Measurements from ENCODE around the gene AKAP5. TPM values are rescaled to one million over a fixed set of nuclear protein-coding genes. Genes with fewer than 3 reads are reported as not detected.
A peak's percentile ranks its signal among the peaks of the same experiment; 100 is the strongest.

The AKAP5 gene
- total RNA-seq, 2 experiments from 2014 or later: 0.89 to 0.99 TPM

DNA sequence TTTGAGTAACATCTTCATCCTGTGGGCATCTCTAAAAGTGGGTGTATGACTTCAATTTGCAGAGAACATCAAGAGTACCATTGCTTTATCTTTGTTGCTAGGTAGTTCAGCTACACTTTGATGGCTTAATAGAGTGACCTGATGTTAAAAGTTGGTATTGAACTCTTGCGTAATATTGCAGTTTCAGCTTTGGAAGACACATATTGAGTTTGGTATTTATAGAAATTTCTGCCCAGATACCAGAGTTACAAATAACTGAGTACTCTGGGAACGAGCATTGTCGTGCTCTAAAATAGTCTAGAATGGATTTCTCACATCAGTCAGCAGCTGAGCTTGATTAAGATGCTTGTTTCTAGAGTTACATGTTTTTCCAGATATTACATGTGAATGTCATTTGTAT is 24.8 kb upstream of the AKAP5 start:
- Mint-ChIP-seq H3K27me3 (no peaks in the 10 kb centered on the region), H3K4me1 (peaks cover 33% of the 10 kb centered on the region), H3K4me3 (no peak overlapping the region), H3K36me3 (ENCODE audit: low read depth) (peaks cover 53% of the 10 kb centered on the region), H3K9me3 (no peaks in the 10 kb centered on the region), H3K27ac (no peak overlapping the region)
- CTCF ChIA-PET: interaction anchor here (1.1 to 1.2 kb wide), 2 partner anchors 14 to 96 kb away, joined by 3 to 5 read pairs; no protein-coding TSS in a partner anchor
- POLR2A ChIA-PET: no interaction called here
- DNase-seq: no peak

DNA sequence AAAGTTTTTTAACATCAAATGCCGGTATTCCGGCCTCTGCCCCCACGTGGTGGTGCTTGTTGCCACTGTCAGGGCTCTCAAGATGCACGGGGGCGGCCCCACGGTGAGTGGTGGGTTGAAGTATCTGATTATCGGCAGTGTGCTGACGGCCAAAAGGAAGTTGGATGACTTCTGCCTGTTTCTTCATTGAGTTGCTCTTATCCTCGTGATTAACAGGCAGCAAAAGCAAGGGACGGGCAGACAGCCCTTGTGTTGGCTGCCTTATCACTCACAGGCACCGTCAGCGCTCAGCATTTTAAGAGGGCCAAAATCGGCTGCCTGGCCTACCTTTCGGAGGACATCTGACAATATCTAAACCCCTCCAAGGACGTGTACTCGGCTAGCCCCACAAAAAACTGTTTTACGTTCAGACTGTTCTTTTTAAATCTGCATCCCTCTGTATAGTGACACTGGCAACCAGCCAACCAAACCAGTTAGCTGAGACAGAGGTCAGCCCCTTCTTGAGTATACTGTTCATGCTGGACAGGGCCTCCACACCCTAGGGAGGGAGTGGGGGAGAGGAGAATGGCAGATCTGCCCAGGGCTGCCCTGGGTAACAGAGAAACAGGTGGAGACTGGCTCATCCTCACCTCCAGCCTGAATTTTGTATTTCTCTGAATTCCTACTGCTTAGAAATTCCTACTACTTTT is 22.9 kb upstream of the AKAP5 start:
- Mint-ChIP-seq H3K4me1 (peaks cover 35% of the 10 kb centered on the region), H3K27ac (no peak overlapping the region), H3K4me3 (no peak overlapping the region), H3K9me3 (no peaks in the 10 kb centered on the region), H3K36me3 (ENCODE audit: low read depth) (peaks cover 55% of the 10 kb centered on the region), H3K27me3 (no peaks in the 10 kb centered on the region)
- no peak for DNase-seq
- ChIA-PET POLR2A (no interaction called here), CTCF (interaction anchor here (0.6 to 1.7 kb wide), 2 partner anchors 12 to 500 kb away, joined by 4 to 5 read pairs; no protein-coding TSS in a partner anchor)

DNA sequence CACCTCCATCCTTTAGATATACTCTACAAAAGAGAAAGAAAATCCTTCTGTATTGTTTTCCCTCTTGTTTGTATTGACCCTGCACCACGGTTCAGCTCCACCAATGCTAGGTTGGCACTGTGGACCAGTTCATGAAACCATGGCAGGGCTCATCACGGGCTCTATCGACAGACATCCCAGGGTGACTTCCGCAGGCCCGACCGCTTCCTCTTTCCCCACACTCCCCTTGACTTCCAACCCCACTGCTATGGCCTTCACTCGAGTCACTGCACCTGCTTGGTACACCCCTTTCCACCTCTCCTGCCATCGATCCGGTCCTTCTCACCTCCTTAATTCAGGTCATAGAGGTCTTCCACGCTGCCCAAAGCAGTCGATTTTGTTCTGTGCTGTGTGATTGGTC is 21.2 kb upstream of the AKAP5 start:
- no peak overlapping the region for H3K27ac Mint-ChIP-seq
- H3K4me1 Mint-ChIP-seq: peaks cover 27% of the 10 kb centered on the region
- CTCF ChIA-PET: interaction anchor here (1.1 to 2.3 kb wide), 6 partner anchors 9 to 21 kb away, joined by 3 to 8 read pairs (median 6); no protein-coding TSS in a partner anchor
- DNase-seq: no peak
- H3K36me3 Mint-ChIP-seq (ENCODE audit: low read depth): peaks cover 50% of the 10 kb centered on the region
- POLR2A ChIA-PET: no interaction called here
- no peaks in the 10 kb centered on the region for H3K27me3 Mint-ChIP-seq
- H3K9me3 Mint-ChIP-seq: no peaks in the 10 kb centered on the region
- no peak overlapping the region for H3K4me3 Mint-ChIP-seq

DNA sequence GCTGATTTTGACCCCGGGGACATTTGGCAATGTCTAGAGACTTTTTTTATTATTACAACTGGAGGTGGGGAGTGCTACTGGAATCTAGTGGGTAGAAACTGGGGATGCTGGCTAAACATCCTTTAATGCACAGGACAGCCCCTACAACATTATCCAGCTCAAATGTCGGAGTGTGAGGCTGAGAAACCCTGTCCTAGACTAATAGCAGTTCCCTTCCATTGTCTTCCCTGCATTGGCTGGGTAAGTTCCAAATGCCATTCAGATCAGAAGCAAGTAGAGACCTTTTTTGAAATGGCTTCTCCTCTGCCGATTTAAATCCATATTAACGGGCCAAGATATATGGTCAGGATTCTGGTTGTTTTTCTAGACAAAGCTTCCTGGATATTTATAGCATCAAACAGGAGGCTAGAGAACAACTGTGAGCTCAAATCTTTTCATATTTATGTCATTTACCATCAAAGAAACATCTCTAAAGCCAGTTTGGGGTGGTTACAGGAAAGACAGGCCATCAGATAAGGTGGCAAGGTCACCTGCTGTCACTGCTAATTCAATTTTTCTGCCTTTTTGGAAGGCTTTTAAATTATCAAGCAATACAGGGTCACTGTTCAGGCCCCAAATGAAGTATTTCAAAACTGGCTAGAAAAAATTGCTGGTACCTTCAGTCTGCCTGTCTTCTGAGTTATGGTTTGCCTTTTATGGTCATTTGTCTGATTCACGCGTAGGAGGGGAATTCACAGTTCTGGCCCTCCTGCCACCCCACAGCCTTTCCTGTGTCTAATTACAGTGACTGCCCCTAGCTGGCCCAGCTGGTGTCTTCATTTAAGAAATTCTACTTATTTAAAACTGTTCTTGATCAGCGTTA is 20.1 kb upstream of the AKAP5 start:
- H3K4me1 Mint-ChIP-seq: peaks cover 26% of the 10 kb centered on the region
- peak overlapping the region; percentile 58 for H3K27ac Mint-ChIP-seq
- H3K9me3 Mint-ChIP-seq: no peaks in the 10 kb centered on the region
- CTCF ChIA-PET: interaction anchor here (0.9 to 2.3 kb wide), 10 partner anchors 8 to 107 kb away, joined by 3 to 8 read pairs (median 3); no protein-coding TSS in a partner anchor
- H3K36me3 Mint-ChIP-seq (ENCODE audit: low read depth): peaks cover 54% of the 10 kb centered on the region
- POLR2A ChIA-PET: no interaction called here
- DNase-seq: no peak
- no peaks in the 10 kb centered on the region for H3K27me3 Mint-ChIP-seq
- H3K4me3 Mint-ChIP-seq: no peak overlapping the region

DNA sequence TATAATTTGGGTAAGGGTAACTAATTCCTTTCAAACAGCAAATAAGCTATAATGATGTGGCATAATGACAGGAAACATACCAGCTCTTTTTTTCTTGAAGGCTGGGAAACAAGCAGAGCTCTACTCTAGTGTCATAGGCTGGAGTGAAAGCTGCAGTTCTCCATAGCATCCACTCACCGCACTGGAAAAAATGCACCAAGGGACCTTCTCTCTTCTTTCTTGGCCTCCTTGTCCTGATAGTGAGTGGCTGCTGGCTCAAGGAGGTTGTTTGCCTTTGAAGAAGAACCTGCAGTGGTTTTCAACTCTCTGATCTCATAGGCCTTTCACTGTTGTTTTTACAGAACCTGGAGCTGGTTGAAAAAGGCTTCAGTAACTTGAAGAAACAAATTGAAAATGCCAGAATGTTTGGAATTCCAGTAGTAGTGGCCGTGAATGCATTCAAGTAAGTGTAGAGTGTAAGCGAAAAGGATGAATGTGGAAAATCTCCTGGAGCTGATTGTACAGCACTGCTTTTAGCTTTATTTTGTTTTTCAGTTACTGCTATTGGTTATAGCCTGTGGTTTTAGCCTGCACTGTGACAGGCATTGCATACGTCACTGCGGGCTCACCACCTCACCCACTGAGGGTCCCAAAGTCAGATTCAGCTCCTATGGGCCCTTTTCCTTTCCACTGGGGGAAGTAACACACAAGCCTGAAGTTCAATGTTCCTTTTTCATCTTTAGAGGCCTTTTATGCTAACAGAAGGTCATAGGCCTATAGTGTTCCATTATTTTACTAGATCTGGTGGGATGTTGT is 17.2 kb upstream of the AKAP5 start:
- POLR2A ChIA-PET: no interaction called here
- H3K27me3 Mint-ChIP-seq: no peaks in the 10 kb centered on the region
- DNase-seq: no peak

DNA sequence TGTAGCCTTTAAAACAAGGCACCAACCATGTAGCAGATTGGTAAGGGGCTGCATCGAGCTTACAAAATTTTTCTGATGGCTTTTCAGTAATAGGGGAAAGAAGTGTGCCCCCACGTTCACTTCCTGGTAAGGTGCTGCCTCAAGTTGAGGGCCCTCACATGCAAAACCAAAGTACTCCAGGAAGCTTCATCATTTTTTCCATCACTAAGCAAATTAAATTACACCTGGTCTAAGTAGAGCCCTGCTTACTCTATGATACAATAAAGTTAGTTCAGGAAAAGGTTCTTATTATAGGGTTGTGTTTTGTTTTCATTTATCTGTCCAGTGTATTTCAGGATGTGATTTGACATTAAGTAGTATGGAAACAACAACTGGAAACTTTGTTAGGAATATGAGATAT is 15.0 kb upstream of the AKAP5 start:
- H3K36me3 Mint-ChIP-seq (ENCODE audit: low read depth): peaks cover 49% of the 10 kb centered on the region

More for the DNA sequence above, 17.2 kb upstream of the AKAP5 start:
- Mint-ChIP-seq H3K4me1 (peaks cover 26% of the 10 kb centered on the region), H3K4me3 (no peak overlapping the region), H3K27ac (no peak overlapping the region), H3K36me3 (ENCODE audit: low read depth) (peaks cover 48% of the 10 kb centered on the region), H3K9me3 (no peaks in the 10 kb centered on the region)
- CTCF ChIA-PET: interaction anchor here (1.0 to 2.9 kb wide), 4 partner anchors 14 to 90 kb away, joined by 3 to 14 read pairs (median 6); no protein-coding TSS in a partner anchor

DNA sequence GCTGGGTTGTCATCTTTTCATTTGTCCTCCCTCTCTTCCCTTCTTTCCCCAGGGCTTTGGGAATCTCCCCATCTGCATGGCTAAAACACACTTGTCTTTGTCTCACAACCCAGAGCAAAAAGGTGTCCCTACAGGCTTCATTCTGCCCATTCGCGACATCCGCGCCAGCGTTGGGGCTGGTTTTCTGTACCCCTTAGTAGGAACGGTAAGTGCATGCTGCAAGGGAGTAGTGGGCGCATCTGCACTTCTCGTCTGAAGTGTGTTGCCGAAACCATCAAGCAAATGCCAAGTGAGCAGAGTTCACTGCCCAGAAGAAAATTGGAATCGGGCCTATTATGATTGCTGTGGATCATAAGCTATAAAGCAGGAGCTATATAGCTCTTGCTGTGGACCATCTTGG is 10.6 kb upstream of the AKAP5 start:
- CTCF ChIA-PET: interaction anchor here (0.6 to 1.0 kb wide), 4 partner anchors 9 to 48 kb away, joined by 3 to 5 read pairs (median 4); no protein-coding TSS in a partner anchor
- DNase-seq: no peak

More for the DNA sequence above, 15.0 kb upstream of the AKAP5 start:
- H3K27me3 Mint-ChIP-seq: no peaks in the 10 kb centered on the region
- peaks cover 15% of the 10 kb centered on the region for H3K4me1 Mint-ChIP-seq
- no peaks in the 10 kb centered on the region for H3K9me3 Mint-ChIP-seq
- POLR2A ChIA-PET: no interaction called here
- no peak for DNase-seq
- CTCF ChIA-PET: interaction anchor here (2.6 to 2.9 kb wide), 2 partner anchors 13 to 20 kb away, joined by 10 to 14 read pairs; no protein-coding TSS in a partner anchor
- H3K4me3 Mint-ChIP-seq: no peak overlapping the region
- no peak overlapping the region for H3K27ac Mint-ChIP-seq

DNA sequence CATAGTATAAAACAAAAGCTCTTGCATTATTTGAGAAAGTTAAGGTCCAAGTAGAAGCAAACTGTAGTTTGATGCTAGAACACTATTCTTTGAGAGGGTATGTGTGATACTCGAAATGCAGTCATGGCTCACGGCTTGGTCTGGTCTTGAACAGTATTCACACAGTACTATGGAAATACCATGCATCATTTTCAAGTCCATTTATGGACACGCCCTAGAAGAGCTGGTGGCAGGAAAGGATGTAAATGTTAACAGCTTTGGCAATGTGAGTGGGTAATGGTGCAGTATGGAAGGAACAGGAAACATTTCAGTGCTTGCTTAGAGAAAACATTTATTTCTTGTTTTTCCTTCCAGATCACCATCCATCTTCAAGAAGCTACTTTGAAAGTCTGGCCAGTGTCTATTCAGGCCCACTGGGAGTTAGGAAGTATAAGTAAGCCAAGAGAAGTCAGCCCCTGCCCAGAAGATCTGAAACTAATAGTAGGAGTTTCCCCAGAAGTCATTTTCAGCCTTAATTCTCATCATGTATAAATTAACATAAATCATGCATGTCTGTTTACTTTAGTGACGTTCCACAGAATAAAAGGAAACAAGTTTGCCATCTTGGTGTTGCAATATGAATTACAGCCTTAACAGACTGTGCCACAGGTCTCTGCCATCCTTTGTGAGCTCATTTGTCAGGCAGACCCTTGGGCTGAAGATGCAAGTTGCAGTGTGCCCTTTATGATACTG is 5.7 kb upstream of the AKAP5 start:
- no peaks in the 10 kb centered on the region for H3K27me3 Mint-ChIP-seq
- ChIA-PET POLR2A (no interaction called here), CTCF (interaction anchor here (1.0 to 1.3 kb wide), 2 partner anchors 37 to 72 kb away, joined by 3 read pairs; no protein-coding TSS in a partner anchor)
- no peak overlapping the region for H3K27ac Mint-ChIP-seq
- H3K4me1 Mint-ChIP-seq: peaks cover 22% of the 10 kb centered on the region
- H3K36me3 Mint-ChIP-seq (ENCODE audit: low read depth): peaks cover 41% of the 10 kb centered on the region
- DNase-seq: no peak
- H3K4me3 Mint-ChIP-seq: no peak overlapping the region
- no peaks in the 10 kb centered on the region for H3K9me3 Mint-ChIP-seq

More for the DNA sequence above, 10.6 kb upstream of the AKAP5 start:
- Mint-ChIP-seq H3K36me3 (ENCODE audit: low read depth) (peaks cover 55% of the 10 kb centered on the region), H3K9me3 (no peaks in the 10 kb centered on the region), H3K27ac (no peak overlapping the region), H3K4me1 (peaks cover 15% of the 10 kb centered on the region), H3K27me3 (no peaks in the 10 kb centered on the region), H3K4me3 (no peak overlapping the region)
- POLR2A ChIA-PET: no interaction called here

DNA sequence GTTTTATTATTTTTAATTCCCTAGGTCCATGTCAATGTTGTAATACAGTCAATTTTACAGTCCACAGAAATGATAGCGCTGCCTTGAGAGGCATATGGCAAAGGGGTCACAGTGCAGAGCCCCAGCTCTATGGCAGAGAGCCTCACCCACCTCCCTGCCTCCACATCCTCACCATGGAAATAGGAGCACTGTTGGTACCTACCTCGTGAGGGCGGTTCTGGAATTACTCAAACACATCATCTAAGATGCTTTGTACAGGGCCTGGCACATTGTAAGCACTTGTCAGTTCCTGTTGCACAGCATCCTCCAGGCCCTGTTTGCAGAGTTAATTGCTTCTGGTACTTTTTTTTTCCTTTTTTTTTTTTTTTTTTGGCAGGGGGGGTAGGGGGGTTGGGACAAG is 4.1 kb upstream of the AKAP5 start:
- CTCF ChIA-PET: interaction anchor here (1.3 to 1.7 kb wide), 2 partner anchors 16 to 37 kb away, joined by 3 to 4 read pairs; no protein-coding TSS in a partner anchor
- no peak overlapping the region for H3K4me3 Mint-ChIP-seq
- no peak for DNase-seq
- POLR2A ChIA-PET: no interaction called here
- peaks cover 31% of the 10 kb centered on the region for H3K4me1 Mint-ChIP-seq
- no peaks in the 10 kb centered on the region for H3K27me3 Mint-ChIP-seq
- no peak overlapping the region for H3K27ac Mint-ChIP-seq
- H3K36me3 Mint-ChIP-seq (ENCODE audit: low read depth): peaks cover 29% of the 10 kb centered on the region
- no peaks in the 10 kb centered on the region for H3K9me3 Mint-ChIP-seq

DNA sequence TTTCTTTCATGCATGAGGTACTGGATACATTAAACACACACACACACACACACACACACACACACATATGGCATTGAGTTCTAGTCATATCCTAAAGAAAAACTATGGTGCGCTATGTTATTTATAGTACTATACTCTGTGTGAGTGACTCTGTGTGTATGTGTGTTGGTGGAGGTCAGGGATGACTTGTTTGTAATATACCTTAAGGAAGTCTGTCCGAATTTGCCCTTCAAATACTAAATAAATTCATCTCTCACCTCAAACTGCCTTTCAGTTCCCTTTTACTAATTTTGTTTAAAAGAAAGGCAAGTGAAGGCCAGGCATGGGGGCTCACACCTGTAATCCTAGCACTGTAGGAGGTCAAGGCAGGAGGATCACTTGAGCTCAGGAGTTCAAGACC is 2.1 kb upstream of the AKAP5 start:
- DNase-seq: no peak
- H3K27me3 Mint-ChIP-seq: no peaks in the 10 kb centered on the region
- peaks cover 22% of the 10 kb centered on the region for H3K36me3 Mint-ChIP-seq (ENCODE audit: low read depth)
- no peak overlapping the region for H3K4me3 Mint-ChIP-seq
- POLR2A ChIA-PET: no interaction called here
- no peaks in the 10 kb centered on the region for H3K9me3 Mint-ChIP-seq
- H3K27ac Mint-ChIP-seq: no peak overlapping the region
- peaks cover 36% of the 10 kb centered on the region for H3K4me1 Mint-ChIP-seq
- CTCF ChIA-PET: interaction anchor here (0.8 to 3.2 kb wide), 7 partner anchors 9 to 47 kb away, joined by 3 to 10 read pairs (median 4); no protein-coding TSS in a partner anchor

DNA sequence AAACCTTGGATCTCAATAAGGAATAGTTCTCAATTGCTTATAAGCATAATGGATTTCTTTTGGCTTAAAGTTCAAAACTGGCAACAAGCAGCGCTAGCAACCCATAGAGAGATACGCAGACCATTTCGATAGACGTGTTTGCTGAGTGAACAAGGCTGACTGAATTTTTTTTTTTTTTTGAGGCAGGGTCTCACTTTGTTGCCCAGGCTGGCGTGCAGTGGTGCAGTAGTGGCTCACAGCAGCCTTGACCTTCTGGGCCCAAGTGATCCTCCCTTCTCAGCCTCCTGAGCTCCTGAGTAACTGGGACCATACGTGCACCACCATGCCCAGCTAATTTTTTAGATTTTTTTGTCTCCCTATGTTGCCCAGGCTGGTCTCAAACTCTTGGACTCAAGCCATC is 1.4 kb upstream of the AKAP5 start:
- CTCF ChIA-PET: interaction anchor here (0.7 to 3.2 kb wide), 8 partner anchors 9 to 195 kb away, joined by 3 to 10 read pairs (median 4); no protein-coding TSS in a partner anchor
- Mint-ChIP-seq H3K27me3 (no peaks in the 10 kb centered on the region), H3K4me3 (no peak overlapping the region), H3K27ac (no peak overlapping the region), H3K4me1 (peaks cover 41% of the 10 kb centered on the region), H3K9me3 (no peaks in the 10 kb centered on the region), H3K36me3 (ENCODE audit: low read depth) (peaks cover 20% of the 10 kb centered on the region)
- POLR2A ChIA-PET: no interaction called here
- no peak for DNase-seq

Measured in activated CD4-positive, alpha-beta T cell treated with anti-CD3 and anti-CD28 coated beads, Interleukin-2, amount 10 ng/mL, durations not matched to agents 7 days and 5 days (primary cell).